A549 (cell line): ENCODE measurements around the gene PGC. TPM values are rescaled to one million over a fixed set of nuclear protein-coding genes. Genes with fewer than 3 reads are reported as not detected.
"Not testable (repeated sequence)": the region's sequence is repeated elsewhere in the genome, so short reads cannot be mapped to it uniquely, and the experiment has no call there.

Source experiments
- ATAC-seq, 2 experiments: fragments of 200-7000 bp in 1 of 2; fragments of >200 bp in 1 of 2; cut with Nextera tagmentation in 1 of 2; cut with Tn5 transposase in 1 of 2; 3 replicates each; pipeline versions ENCODE4 v1.8.0 to v1.9.1; 2018 to 2020; ENCODE audit warnings: mild to moderate bottlenecking in 1 of 2, moderate library complexity in 1 of 2
- CTCF ChIA-PET: fragments of 300-600 bp; sonication (Branson Sonifier 250); formaldehyde crosslinking; extraction: SDS; loops from one replicate; lab custom pipeline; 2021; ENCODE audit warnings: antibody characterized with exemption, inconsistent platforms; lab: Yijun Ruan, JAX
- POLR2A ChIA-PET: fragments of 350-600 bp; formaldehyde crosslinking; extraction: SDS; loops from one replicate; lab custom pipeline; 2021; ENCODE audit warnings: antibody characterized with exemption, inconsistent platforms; lab: Yijun Ruan, JAX
- DNase-seq, 2 experiments: peaks; one replicate each; pipeline versions ENCODE4 v3.0.0 to v3.0.0-alpha.2; 2011 to 2016; ENCODE audit warnings: low read depth in 1 of 2, low spot score in 1 of 2
- FAIRE-seq: peaks from 2 replicates; lab custom pipeline; 2011; peaks lifted over from hg19 to GRCh38; lab: Jason Lieb, UNC
- H3K27ac ChIP-seq, 2 experiments: fragments of >200 bp; sonication (Bioruptor Twin); formaldehyde crosslinking; 3 replicates each; pipeline ENCODE4 v1.5.1; 2016 to 2017
- H3K4me1 ChIP-seq: fragments of >200 bp; sonication (Bioruptor Twin); formaldehyde crosslinking; 3 replicates; pipeline ENCODE4 v1.6.1; 2016
- H3K4me2 ChIP-seq: fragments of >200 bp; sonication (Bioruptor Twin); formaldehyde crosslinking; 3 replicates; pipeline ENCODE4 v1.6.1; 2016
- H3K4me3 ChIP-seq: fragments of >200 bp; sonication (Bioruptor Twin); formaldehyde crosslinking; 3 replicates; pipeline ENCODE4 v1.5.1; 2016
- H3K9me3 ChIP-seq: fragments of >200 bp; sonication (Bioruptor Twin); formaldehyde crosslinking; 3 replicates; pipeline ENCODE4 v1.6.1; 2016
- ATOH8 ChIP-seq: fragments of 250-450 bp; sonication (Bioruptor Pico); IDR thresholded peaks from 2 replicates; pipeline ENCODE4 v1.5.0; 2020; ENCODE audit warnings: low read depth, mild to moderate bottlenecking, moderate library complexity
- E2F6 ChIP-seq: IDR thresholded peaks from 2 replicates; pipeline ENCODE4 v1.6.1; 2012; ENCODE audit warnings: low read depth, borderline replicate concordance
- ELK1 ChIP-seq: fragments of 150-350 bp; IDR thresholded peaks from 2 replicates; pipeline ENCODE4 v1.6.1; 2014; ENCODE audit warnings: low read depth, mild to moderate bottlenecking, low read length
- HEYL ChIP-seq: fragments of 250-450 bp; sonication (Bioruptor Pico); IDR thresholded peaks from 2 replicates; pipeline ENCODE4 v1.8.0; 2021; ENCODE audit warnings: mild to moderate bottlenecking, moderate library complexity
- JUNB ChIP-seq: fragments of >200 bp; sonication (Bioruptor Twin); formaldehyde crosslinking; IDR thresholded peaks from 2 replicates; pipeline ENCODE4 v1.6.1; 2016
- KDM1A ChIP-seq: fragments of 200-600 bp; sonication (generic); IDR thresholded peaks from 2 replicates; pipeline ENCODE4 v1.6.1; 2016; ENCODE audit warnings: low read depth, mild to moderate bottlenecking
- MYC ChIP-seq: IDR thresholded peaks from 2 replicates; pipeline ENCODE4 v1.6.1; 2012; ENCODE audit warnings: mild to moderate bottlenecking, inconsistent platforms, low read length, improper control_type of control experiment, borderline replicate concordance
- PBX3 ChIP-seq: IDR thresholded peaks from 2 replicates; pipeline ENCODE4 v1.6.1; 2012
- RCOR1 ChIP-seq: fragments of 150-350 bp; IDR thresholded peaks from 2 replicates; pipeline ENCODE4 v1.6.1; 2014; ENCODE audit warnings: antibody characterized with exemption, low read length, low read depth
- REST ChIP-seq: fragments of 200-600 bp; sonication (generic); IDR thresholded peaks from 2 replicates; pipeline ENCODE4 v1.6.1; 2016; ENCODE audit warnings: antibody characterized with exemption, mild to moderate bottlenecking, moderate library complexity
- ZC3H11A ChIP-seq: fragments of 450-650 bp; IDR thresholded peaks from 2 replicates; pipeline ENCODE4 v1.6.1; 2014; ENCODE audit warnings: antibody characterized with exemption, mild to moderate bottlenecking
- ZFP36 ChIP-seq: fragments of 450-650 bp; IDR thresholded peaks from 2 replicates; pipeline ENCODE4 v1.6.1; 2014; ENCODE audit warnings: borderline replicate concordance; ENCODE audit not compliant: partially characterized antibody
- ZSCAN20 ChIP-seq: fragments of 250-450 bp; sonication (Bioruptor Pico); IDR thresholded peaks from 2 replicates; pipeline ENCODE4 v1.8.0; 2022; ENCODE audit warnings: mild to moderate bottlenecking, moderate library complexity
- WGBS: methylation state at CpG from one replicate; pipeline ENCODE4 v1.1.6; 2017; ENCODE audit errors: missing lambda C conversion rate; 5-methylcytosine and 5-hydroxymethylcytosine counted together
- polyA plus RNA-seq, 4 experiments: library from polyadenylated mRNA; depleted of rRNA in 3 of 4; stranded (reverse); fragments of >200 nt; fragmentation: RNase III in 1 of 4; extraction: RNeasy Plus Mini Kit Qiagen cat#74134 plus additional on column Dnase treatment in 1 of 4; gene quantifications; 2 replicates in 3 of 4; 3 replicates in 1 of 4; pipeline ENCODE4 v1.2.3, GENCODE V29; 2011 to 2017

PGC gene
- polyA plus RNA-seq, 2 of the 4 experiments (the other 2 are of a cell fraction): not detected

- Histone ChIP-seq H3K27ac (peak overlapping the region in 1 of 2 experiments; percentile 46; a peak in 2 of 6 replicates), H3K4me2 (no peak overlapping the region), H3K4me1 (peaks cover 20% of the 10 kb centered on the region), H3K9me3 (no peaks in the 10 kb centered on the region), H3K4me3 (no peak overlapping the region)
- peak; percentile 49 to 57; a peak in 3 of 6 replicates for ATAC-seq
- DNase-seq: peak in 1 of 2 experiments; percentile 26
- POLR2A ChIA-PET: interaction anchor here (0.9 kb wide), 1 partner anchor 54 kb away, joined by 3 read pairs; no protein-coding TSS in a partner anchor
- no peak for FAIRE-seq
- 85% methylated on average over 11 of the region's 12 CpGs for WGBS
- CTCF ChIA-PET: interaction anchor here (0.6 to 1.2 kb wide), 3 partner anchors 62 to 165 kb away, joined by 3 to 4 read pairs (median 3); no protein-coding TSS in a partner anchor
- TF ChIP-seq JUNB (no peak), KDM1A (no peak), ZSCAN20 (no peak), MYC (no peak), HEYL (CRISPR knock-in tag) (no peak), ATOH8 (CRISPR knock-in tag) (no peak), REST (no peak), E2F6 (no peak), ELK1 (no peak), ZC3H11A (no peak)
Measured at GRCh38 chr6:41767112-41767833, 20.1 kb upstream of the PGC start.

GRCh38 chr6:41766043-41766664, 19.0 kb upstream of the PGC start:
- FAIRE-seq, DNase-seq: not testable (repeated sequence)
- CTCF ChIA-PET: interaction anchor here (1.2 kb wide), 1 partner anchor 77 kb away, joined by 3 read pairs; no protein-coding TSS in a partner anchor

GRCh38 chr6:41763470-41763869, 16.3 kb upstream of the PGC start:
- CTCF ChIA-PET: interaction anchor here (0.9 to 2.3 kb wide), 5 partner anchors 12 to 395 kb away, joined by 4 to 9 read pairs (median 5); no protein-coding TSS in a partner anchor
- POLR2A ChIA-PET: no interaction called here
- DNase-seq (no peak), FAIRE-seq (no peak), ATAC-seq (no peak)
- 40% methylated on average over 2 of the region's 2 CpGs for WGBS
- TF ChIP-seq PBX3 (no peak), ZFP36 (peak; percentile 38), RCOR1 (no peak)
- Histone ChIP-seq H3K9me3 (no peaks in the 10 kb centered on the region), H3K4me2 (no peak overlapping the region), H3K4me1 (peaks cover 13% of the 10 kb centered on the region), H3K4me3 (no peak overlapping the region), H3K27ac (no peak overlapping the region)

More at GRCh38 chr6:41766043-41766664, 19.0 kb upstream of the PGC start:
- H3K4me2 ChIP-seq, H3K9me3 ChIP-seq, POLR2A ChIA-PET, H3K4me3 ChIP-seq, H3K27ac ChIP-seq, ATAC-seq: not testable (repeated sequence)
- H3K4me1 ChIP-seq: peaks cover 20% of the 10 kb centered on the region
- WGBS: 75% methylated on average over 4 of the region's 4 CpGs
